ENCODE results near the gene TPD52L2. TPM values are rescaled to one million over a fixed set of nuclear protein-coding genes. Genes with fewer than 3 reads are reported as not detected.
"Not testable (repeated sequence)": the region's sequence is repeated elsewhere in the genome, so short reads cannot be mapped to it uniquely, and the experiment has no call there.

The TPD52L2 gene
- total RNA-seq, 1 experiment from 2014 or later = 149 TPM

DNA sequence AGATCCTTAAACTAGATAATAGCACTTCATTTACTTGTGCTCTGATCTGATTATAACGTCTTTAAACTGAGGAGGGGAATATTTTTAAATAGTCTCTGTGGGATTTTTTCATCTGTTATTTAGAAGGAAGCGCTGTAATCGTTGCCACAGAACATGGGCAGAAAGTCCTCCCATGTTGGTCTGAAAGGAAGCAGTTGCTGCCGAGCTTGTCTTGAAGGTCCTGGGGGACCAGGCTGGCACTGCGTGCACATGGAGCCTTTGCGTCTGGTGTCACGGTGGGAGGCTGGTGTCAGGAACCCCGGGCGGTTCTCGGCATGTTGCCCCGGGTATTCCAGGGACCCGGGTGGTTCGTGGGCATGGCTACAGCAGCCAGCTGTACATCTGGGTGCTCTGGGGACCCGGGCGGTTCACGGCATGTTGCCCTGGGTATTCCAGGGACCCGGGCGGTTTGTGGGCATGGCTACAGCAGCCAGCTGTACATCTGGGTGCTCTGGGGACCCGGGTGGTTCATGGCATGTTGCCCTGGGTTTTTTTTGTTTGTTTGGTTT, 11.5 kb downstream of the TPD52L2 start:
- CTCF ChIA-PET = no interaction called here
- intact Hi-C loops (cut with micrococcal nuclease; ENCODE audit: unreplicated experiment) = no loop called here
- peaks cover 49% of the 10 kb centered on the region for H3K36me3 ChIP-seq (ENCODE audit: low read depth)
- no peak overlapping the region for H3K4me2 ChIP-seq
- peaks cover 71% of the 10 kb centered on the region for H3K79me2 ChIP-seq (ENCODE audit: low read depth)
- no peak for DNase-seq
- POLR2A ChIA-PET (ENCODE audit: unreplicated experiment) = no interaction called here
- H3K9me3 ChIP-seq (ENCODE audit: insufficient read depth, low read depth) = no peaks in the 10 kb centered on the region
- TF ChIP-seq, protein P1, sequence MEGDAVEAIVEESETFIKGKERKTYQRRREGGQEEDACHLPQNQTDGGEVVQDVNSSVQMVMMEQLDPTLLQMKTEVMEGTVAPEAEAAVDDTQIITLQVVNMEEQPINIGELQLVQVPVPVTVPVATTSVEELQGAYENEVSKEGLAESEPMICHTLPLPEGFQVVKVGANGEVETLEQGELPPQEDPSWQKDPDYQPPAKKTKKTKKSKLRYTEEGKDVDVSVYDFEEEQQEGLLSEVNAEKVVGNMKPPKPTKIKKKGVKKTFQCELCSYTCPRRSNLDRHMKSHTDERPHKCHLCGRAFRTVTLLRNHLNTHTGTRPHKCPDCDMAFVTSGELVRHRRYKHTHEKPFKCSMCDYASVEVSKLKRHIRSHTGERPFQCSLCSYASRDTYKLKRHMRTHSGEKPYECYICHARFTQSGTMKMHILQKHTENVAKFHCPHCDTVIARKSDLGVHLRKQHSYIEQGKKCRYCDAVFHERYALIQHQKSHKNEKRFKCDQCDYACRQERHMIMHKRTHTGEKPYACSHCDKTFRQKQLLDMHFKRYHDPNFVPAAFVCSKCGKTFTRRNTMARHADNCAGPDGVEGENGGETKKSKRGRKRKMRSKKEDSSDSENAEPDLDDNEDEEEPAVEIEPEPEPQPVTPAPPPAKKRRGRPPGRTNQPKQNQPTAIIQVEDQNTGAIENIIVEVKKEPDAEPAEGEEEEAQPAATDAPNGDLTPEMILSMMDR (conservative IDR thresholded peaks at IDR 0.05) = no peak
- TF ChIP-seq EZH2 (IDR thresholded peaks at IDR 0.05; ENCODE audit: low read depth) = no peak
- peaks cover 19% of the 10 kb centered on the region; the same call in 1 of the 2 replicates for H3F3A ChIP-seq (ENCODE audit: insufficient read depth, low read depth)
- no peak overlapping the region for H3K27ac ChIP-seq
- no peak overlapping the region for H3K4me3 ChIP-seq
- peaks cover 73% of the 10 kb centered on the region for H4K20me1 ChIP-seq (ENCODE audit: insufficient read depth)
- no peaks in the 10 kb centered on the region for H3K27me3 ChIP-seq (ENCODE audit: insufficient read depth, low read depth)
- no peaks in the 10 kb centered on the region for H3K9me2 ChIP-seq (ENCODE audit: insufficient read depth)
- H2AFZ ChIP-seq = no peak overlapping the region
- BruUV-seq (replicated peaks) = no TSS peak
- H3K4me1 ChIP-seq (replicated peaks; ENCODE audit: insufficient read depth) = no peaks in the 10 kb centered on the region

DNA sequence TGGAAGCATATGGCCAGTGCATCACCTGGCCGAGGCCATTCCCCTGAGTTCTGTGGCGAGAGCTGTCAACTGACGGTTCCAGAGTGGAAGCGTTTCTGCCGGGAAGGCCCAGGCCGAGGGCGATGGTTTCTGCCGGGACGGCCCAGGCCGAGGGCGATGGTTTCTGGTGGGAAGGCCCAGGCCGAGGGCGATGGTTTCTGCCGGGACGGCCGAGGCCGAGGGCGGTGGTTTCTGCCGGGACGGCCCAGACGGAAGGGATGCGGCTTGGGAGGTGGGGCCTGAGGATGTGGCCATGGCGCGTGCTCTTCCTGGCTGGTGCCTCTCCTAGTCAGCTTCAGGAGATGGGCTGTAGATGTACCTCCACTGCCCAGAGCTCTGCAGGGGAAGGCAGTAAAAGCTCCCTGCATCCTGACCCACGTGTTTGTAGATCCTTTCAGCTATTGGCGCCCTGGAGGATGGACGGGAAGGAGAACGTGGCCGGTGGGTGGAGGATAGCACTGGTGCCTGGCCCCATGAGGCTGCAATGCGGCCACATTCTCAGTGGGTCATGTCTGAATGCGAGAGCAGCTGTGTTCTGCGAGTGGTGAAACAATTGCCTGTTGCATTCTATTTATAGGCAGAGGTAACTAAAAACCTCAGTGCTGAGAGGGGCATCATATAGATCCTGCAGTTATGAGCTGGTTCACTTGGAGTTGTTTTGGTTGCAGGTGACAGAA, 12.8 kb downstream of the TPD52L2 start:
- POLR2A ChIA-PET (ENCODE audit: unreplicated experiment) = no interaction called here
- no TSS peak for BruUV-seq (replicated peaks)
- intact Hi-C loops (cut with micrococcal nuclease; ENCODE audit: unreplicated experiment) = no loop called here
- Histone ChIP-seq H3F3A (ENCODE audit: insufficient read depth, low read depth) (peaks cover 11% of the 10 kb centered on the region; the same call in 1 of the 2 replicates), H3K27me3 (ENCODE audit: insufficient read depth, low read depth) (no peaks in the 10 kb centered on the region), H3K36me3 (ENCODE audit: low read depth) (peaks cover 39% of the 10 kb centered on the region), H3K79me2 (ENCODE audit: low read depth) (peaks cover 58% of the 10 kb centered on the region), H2AFZ (no peak overlapping the region), H3K4me2 (no peak overlapping the region), H4K20me1 (ENCODE audit: insufficient read depth) (peaks cover 78% of the 10 kb centered on the region), H3K9me2 (ENCODE audit: insufficient read depth) (no peaks in the 10 kb centered on the region), H3K4me1 (replicated peaks; ENCODE audit: insufficient read depth) (no peaks in the 10 kb centered on the region), H3K4me3 (no peak overlapping the region), H3K9me3 (ENCODE audit: insufficient read depth, low read depth) (no peaks in the 10 kb centered on the region), H3K27ac (no peak overlapping the region)
- CTCF ChIA-PET = no interaction called here
- TF ChIP-seq, protein P1 (conservative IDR thresholded peaks at IDR 0.05) = no peak
- no peak for TF ChIP-seq EZH2 (IDR thresholded peaks at IDR 0.05; ENCODE audit: low read depth)
- DNase-seq = no peak

DNA sequence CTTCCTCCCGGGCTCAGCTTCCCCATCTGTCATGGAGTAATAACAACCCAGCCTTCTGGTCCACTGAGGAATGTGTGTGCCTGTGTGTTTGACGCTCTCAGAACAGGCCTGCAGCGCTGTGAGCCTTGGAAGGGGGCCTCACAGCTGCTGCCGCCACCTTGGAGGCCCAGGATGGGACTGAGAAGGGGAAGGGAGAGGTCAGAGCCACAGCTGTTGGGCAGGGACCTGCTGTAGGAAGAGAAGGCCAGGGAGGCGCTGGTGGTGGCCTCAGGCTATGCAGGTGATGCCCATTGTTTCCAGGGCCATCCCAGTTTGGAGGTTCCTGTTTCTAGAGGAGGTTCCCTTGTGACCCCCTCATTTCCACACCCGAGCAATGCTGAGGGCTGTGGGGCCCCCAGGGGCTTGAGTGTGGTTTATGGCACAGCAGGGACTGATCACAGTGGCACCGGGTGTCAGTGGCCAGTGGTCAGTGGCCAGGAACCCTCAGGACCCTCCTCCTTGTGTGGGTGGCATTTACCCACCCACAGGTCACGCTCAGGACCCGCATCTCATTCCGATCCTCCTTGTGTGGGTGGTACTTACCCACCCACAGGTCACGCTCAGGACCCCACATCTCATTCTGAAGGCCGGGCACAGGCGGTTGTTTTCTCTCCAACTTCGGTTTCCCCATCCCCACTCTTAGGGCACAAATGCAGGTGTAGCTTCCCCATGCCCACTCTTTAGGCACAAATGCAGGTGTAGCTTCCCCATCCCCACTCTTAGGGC, 14.0 kb downstream of the TPD52L2 start:
- Histone ChIP-seq H3K9me3 (ENCODE audit: insufficient read depth, low read depth) (no peaks in the 10 kb centered on the region), H4K20me1 (ENCODE audit: insufficient read depth) (peaks cover 76% of the 10 kb centered on the region), H3K4me1 (replicated peaks; ENCODE audit: insufficient read depth) (peaks cover 1% of the 10 kb centered on the region; the same call in 1 of the 2 replicates), H3F3A (ENCODE audit: insufficient read depth, low read depth) (peaks cover 8% of the 10 kb centered on the region; the same call in 1 of the 2 replicates), H3K27me3 (ENCODE audit: insufficient read depth, low read depth) (no peaks in the 10 kb centered on the region), H3K4me3 (no peak overlapping the region), H2AFZ (no peak overlapping the region), H3K36me3 (ENCODE audit: low read depth) (peaks cover 33% of the 10 kb centered on the region; the same call in 1 of the 2 replicates), H3K9me2 (ENCODE audit: insufficient read depth) (no peaks in the 10 kb centered on the region), H3K4me2 (no peak overlapping the region), H3K27ac (no peak overlapping the region), H3K79me2 (ENCODE audit: low read depth) (peaks cover 51% of the 10 kb centered on the region)
- intact Hi-C loops (cut with micrococcal nuclease; ENCODE audit: unreplicated experiment) = no loop called here
- BruUV-seq (replicated peaks) = no TSS peak
- POLR2A ChIA-PET (ENCODE audit: unreplicated experiment) = no interaction called here
- DNase-seq = no peak
- TF ChIP-seq EZH2 (IDR thresholded peaks at IDR 0.05; ENCODE audit: low read depth) = no peak
- TF ChIP-seq, protein P1 (conservative IDR thresholded peaks at IDR 0.05) = no peak
- CTCF ChIA-PET = interaction anchor here (0.7 kb wide), 1 partner anchor 206 kb away, joined by 5 read pairs; no protein-coding TSS in a partner anchor

DNA sequence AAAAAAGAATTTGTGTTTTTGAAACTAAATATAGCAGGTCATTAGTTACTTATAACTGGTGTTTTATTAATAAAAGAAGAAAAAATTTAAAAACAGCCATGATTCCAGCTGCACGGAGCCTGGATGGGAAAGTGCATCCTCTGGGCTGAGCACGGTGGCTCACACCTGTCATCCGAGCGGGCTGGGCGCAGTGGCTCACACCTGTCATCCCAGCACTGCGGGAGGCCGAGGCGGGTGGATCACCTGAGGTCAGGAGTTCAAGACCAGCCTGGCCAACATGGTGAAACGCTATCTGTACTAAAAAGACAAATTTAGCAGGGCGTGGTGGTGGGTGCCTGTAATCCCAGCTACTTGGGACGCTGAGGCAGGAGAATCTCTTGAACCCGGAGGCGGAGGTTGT, 15.8 kb downstream of the TPD52L2 start:
- BruUV-seq (replicated peaks); intact Hi-C loops (cut with micrococcal nuclease; ENCODE audit: unreplicated experiment); H3K27me3 ChIP-seq (ENCODE audit: insufficient read depth, low read depth); H3K9me2 ChIP-seq (ENCODE audit: insufficient read depth); H3K4me2 ChIP-seq; H3K27ac ChIP-seq; DNase-seq; H3K9me3 ChIP-seq (ENCODE audit: insufficient read depth, low read depth); POLR2A ChIA-PET (ENCODE audit: unreplicated experiment); H3K4me3 ChIP-seq; H2AFZ ChIP-seq; CTCF ChIA-PET: not testable (repeated sequence)
- Histone ChIP-seq H3K4me1 (replicated peaks; ENCODE audit: insufficient read depth) (peaks cover 20% of the 10 kb centered on the region), H3F3A (ENCODE audit: insufficient read depth, low read depth) (peaks cover 18% of the 10 kb centered on the region; the same call in 1 of the 2 replicates), H3K36me3 (ENCODE audit: low read depth) (peaks cover 34% of the 10 kb centered on the region), H3K79me2 (ENCODE audit: low read depth) (peaks cover 58% of the 10 kb centered on the region), H4K20me1 (ENCODE audit: insufficient read depth) (peaks cover 86% of the 10 kb centered on the region)
